DOHH2 (cell line): ENCODE data around the gene COL11A2.

Source experiments
- EZH2phosphoT487 ChIP-seq: fragments of 200-600 bp; sonication (generic); IDR thresholded peaks from 2 replicates; pipeline ENCODE4 v1.6.1; 2017; ENCODE audit warnings: borderline replicate concordance, mild to moderate bottlenecking, antibody characterized with exemption, low read length, moderate library complexity, mixed read lengths
- TF ChIP-seq, protein P1 (sequence below): fragments of 200-600 bp; sonication (generic); IDR thresholded peaks from one replicate; pipeline ENCODE4 v1.5.1; 2014; ENCODE audit warnings: antibody characterized with exemption, mild to moderate bottlenecking, low read depth, low read length; ENCODE audit not compliant: poor library complexity, severe bottlenecking

DNA sequence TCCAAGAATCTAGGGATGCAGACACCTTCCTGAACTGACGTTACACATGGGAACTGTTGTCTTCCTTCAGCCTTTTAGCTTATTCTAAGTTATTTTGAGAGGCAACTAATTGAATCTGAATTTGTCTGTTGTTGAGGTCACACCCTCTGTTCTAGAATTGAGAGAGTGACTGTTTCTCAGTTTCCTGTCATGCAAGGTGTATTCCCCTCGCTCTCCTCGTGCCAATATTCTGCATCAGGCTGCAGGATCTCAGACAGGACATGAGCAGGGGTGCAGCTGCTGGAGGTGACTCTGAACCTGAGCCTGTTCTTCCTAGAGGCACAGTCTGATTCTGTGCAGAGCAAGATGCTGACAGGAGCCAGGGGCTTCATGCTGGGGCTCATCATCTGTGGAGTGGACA is 63.9 kb downstream of the COL11A2 start:
- no peak for TF ChIP-seq EZH2phosphoT487
- TF ChIP-seq, protein P1, sequence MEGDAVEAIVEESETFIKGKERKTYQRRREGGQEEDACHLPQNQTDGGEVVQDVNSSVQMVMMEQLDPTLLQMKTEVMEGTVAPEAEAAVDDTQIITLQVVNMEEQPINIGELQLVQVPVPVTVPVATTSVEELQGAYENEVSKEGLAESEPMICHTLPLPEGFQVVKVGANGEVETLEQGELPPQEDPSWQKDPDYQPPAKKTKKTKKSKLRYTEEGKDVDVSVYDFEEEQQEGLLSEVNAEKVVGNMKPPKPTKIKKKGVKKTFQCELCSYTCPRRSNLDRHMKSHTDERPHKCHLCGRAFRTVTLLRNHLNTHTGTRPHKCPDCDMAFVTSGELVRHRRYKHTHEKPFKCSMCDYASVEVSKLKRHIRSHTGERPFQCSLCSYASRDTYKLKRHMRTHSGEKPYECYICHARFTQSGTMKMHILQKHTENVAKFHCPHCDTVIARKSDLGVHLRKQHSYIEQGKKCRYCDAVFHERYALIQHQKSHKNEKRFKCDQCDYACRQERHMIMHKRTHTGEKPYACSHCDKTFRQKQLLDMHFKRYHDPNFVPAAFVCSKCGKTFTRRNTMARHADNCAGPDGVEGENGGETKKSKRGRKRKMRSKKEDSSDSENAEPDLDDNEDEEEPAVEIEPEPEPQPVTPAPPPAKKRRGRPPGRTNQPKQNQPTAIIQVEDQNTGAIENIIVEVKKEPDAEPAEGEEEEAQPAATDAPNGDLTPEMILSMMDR = no peak
